Retinal pigment epithelial cell (primary cell): ENCODE measurements around the gene TMEM72.

Source experiments
- DNase-seq: peaks from one replicate; pipeline ENCODE4 v3.0.0-alpha.2; 2010; ENCODE audit warnings: low read depth
- H3K4me3 ChIP-seq: 2 replicates; pipeline ENCODE4 v1.5.1; 2011; ENCODE audit warnings: mild to moderate bottlenecking, low read length, control low read depth, moderate library complexity
- TF ChIP-seq, protein P1 (sequence below): conservative IDR thresholded peaks from 2 replicates; pipeline ENCODE4 v1.5.1; 2011; ENCODE audit warnings: low read depth, low read length, control low read depth, inconsistent platforms

TMEM72 gene

DNA sequence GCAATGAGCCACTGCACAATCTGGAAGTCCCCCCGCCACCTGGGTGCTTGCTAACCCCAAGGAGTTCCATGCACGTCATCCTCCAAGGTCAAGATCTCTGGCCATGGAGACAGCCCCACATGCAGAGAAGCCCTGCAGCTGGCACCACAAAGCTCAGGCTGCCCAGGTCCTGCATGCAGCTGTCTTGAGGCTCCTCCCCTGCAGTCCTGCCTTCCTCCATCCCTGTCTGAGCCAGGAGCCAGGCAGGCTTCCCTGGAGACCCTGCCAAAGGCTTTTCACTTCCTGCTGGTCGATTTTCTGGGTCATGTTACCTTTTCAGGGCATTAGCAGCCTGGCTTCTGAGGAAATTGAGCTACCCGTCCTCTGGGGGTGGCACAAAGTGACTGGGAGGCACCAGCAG is 12.5 kb upstream of the TMEM72 start:
- no peak overlapping the region for H3K4me3 ChIP-seq
- TF ChIP-seq, protein P1, sequence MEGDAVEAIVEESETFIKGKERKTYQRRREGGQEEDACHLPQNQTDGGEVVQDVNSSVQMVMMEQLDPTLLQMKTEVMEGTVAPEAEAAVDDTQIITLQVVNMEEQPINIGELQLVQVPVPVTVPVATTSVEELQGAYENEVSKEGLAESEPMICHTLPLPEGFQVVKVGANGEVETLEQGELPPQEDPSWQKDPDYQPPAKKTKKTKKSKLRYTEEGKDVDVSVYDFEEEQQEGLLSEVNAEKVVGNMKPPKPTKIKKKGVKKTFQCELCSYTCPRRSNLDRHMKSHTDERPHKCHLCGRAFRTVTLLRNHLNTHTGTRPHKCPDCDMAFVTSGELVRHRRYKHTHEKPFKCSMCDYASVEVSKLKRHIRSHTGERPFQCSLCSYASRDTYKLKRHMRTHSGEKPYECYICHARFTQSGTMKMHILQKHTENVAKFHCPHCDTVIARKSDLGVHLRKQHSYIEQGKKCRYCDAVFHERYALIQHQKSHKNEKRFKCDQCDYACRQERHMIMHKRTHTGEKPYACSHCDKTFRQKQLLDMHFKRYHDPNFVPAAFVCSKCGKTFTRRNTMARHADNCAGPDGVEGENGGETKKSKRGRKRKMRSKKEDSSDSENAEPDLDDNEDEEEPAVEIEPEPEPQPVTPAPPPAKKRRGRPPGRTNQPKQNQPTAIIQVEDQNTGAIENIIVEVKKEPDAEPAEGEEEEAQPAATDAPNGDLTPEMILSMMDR: no peak
- DNase-seq: no peak

DNA sequence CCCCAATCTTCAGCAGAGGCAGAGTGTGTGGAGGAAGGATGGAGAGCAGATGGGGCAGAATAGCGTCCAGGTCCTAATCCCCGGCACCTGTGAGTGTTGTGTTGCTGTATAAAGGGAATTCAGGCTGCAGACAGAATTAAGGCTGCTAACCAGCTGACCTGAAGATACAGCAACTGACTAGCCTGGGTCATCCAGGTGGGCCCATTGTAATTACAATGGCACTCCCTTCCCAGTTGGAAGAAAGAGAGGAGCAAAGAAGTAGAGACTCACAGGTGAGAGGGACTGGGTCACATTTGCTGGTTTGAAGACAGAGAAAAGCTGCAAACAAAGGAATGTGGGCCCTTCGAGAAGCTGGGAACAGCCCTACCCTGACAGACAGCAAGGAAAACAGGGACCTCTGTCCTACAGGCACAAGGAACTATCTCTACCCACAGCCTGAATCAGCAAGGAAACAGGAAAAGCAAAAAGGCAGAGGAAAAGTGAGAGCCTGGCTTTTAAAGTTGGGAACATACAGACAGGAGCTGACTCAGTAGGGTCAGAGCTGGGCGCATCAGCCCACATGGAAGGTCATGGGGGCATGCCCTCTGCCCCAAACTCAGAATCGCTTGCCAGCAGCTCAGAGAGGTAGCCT is 11.6 kb upstream of the TMEM72 start:
- H3K4me3 ChIP-seq: no peak overlapping the region
- no peak for DNase-seq
- TF ChIP-seq, protein P1: no peak

DNA sequence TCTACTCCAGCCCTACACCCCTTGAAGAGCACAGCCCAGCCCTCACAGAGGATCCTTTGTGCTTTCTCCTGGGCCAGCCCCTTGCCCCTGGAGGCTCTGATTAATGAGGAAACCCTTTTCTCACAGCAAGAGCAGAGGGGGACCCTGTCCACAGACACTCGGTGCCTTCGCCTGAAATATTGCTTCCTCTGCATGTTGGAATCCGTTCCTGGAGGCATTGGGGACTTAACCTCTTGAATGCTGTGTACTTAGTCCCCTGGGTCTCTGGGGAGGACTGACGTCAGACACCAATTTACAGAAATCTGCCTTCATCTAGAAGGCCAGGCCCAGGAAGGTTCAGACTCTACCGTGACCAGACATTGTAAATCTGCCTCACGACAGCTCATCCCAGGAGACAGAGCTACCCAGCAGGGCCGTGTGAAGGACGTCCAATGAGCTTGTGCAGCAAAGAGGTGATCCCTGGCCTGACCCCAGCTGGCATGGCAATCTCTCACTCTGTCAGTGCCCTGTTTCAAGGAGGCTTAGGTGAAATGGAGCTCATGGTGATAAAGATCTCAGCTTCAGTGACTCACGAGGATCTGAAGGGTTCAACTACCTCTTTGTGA is 8.1 kb upstream of the TMEM72 start:
- no peak for DNase-seq
- no peak overlapping the region for H3K4me3 ChIP-seq
- TF ChIP-seq, protein P1: no peak

DNA sequence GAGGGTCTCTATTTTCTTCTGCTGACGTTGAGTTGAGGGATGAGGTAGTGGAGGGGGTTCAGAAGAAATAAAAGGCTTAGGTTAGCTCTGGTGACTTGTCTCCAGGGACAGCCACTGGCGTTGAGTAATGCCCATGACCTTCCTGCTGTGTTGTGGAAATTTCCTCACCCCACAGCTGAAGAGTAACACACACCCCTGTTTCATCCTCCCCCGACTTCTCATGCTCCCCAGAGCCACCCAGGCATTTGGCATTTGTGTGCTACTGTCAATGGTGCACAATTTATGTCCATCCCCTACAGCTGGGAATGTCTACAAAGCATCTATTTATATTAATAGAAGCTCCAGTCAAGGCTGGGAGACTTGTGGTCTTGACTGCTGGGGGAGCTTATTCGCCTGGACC is 4.7 kb upstream of the TMEM72 start:
- TF ChIP-seq, protein P1: no peak
- no peak overlapping the region for H3K4me3 ChIP-seq
- no peak for DNase-seq

DNA sequence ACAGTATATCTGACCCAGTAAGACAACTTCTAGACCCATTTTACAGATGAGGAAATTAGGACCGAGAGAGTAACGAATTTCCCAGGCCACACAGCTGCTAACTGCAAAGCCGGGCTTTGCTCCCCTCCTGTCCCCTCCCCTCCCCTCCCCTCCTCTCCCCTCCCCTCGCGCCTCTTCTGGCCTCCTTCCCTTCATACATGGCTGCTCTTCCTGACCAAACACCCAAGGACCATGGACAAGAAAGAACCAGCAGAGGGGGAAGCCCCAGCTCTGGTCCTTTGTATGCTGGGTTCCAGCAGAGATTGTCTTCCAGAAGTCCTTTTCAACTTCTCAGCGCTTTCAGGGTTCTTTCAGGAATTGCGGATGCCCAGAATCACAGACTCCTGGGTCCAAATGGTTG is 3.6 kb upstream of the TMEM72 start:
- no peak for DNase-seq
- TF ChIP-seq, protein P1: no peak
- no peak overlapping the region for H3K4me3 ChIP-seq

DNA sequence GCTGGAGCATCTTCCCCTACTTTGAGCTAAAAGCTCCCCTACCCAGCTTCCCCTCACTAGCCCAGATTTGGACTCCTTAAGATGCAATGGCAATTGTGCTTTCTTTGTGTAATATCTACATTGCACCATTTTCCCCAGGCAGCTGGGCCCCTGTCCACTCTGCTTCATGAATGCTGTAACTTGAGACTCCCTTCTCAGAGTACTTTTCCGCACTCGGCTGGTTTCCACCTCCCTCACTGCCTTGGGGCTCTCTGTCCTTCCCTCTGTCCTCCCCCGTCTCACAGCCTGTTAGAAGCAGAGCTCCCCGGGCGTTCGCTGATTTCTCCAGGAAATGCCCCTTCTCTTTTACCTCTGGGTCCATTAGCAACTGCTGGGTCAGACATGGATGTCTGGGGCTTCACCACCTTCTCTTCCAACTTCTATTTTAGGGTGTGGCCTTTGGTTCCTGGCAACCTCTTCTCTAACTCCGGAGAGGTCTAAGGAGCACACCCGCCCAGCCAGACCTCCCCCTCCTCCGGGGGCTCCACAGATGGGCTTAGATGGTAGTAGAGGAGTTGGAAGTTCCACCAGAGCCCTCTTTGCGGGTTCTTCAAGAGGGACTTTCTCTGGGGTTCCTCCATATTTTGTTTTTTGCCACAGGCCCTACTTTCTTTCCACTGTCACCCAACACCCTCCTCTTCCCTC is 2.9 kb upstream of the TMEM72 start:
- no peak for DNase-seq
- no peak overlapping the region for H3K4me3 ChIP-seq
- TF ChIP-seq, protein P1: no peak

DNA sequence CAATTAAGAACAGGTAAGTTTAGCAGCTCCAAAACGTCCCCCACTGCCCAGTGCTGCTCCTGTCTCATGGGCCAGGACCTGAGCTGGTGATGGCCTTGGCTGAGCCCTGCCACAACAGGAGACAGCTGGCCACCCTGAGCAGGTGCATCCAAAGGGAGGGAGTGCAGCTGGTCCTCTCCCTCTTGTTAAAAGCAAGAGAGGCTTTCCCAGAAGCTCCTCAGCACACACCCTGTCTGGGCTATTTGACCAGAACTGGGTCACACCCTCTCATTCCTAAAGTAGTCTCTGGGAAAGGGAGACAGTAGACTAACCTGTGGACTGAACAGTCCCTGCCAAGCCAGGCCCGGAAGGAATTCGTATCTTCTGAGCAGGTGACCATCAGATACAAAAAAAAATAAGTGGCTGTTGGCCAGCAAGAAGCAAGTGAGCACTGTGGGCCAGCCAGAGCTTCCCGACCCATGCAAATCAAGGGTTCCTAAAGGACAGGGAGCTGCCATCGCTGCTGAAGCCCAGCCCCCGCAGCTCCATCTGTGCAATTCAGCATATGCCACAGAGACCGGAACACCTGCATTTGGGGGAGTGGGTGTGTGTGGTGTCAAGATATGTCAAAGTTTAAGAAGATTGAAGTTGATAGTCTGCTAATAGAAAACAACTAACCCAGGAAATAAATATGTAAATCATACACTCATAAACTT is 2.1 kb upstream of the TMEM72 start:
- DNase-seq: no peak
- TF ChIP-seq, protein P1: no peak
- no peak overlapping the region for H3K4me3 ChIP-seq
